Measurements from ENCODE around the gene PDS5A. TPM values are rescaled to one million over a fixed set of nuclear protein-coding genes. Genes with fewer than 3 reads are reported as not detected.
"Not testable (repeated sequence)": the region's sequence is repeated elsewhere in the genome, so short reads cannot be mapped to it uniquely, and the experiment has no call there.

PDS5A gene
- total and polyA plus RNA-seq, 9 donors: 26.9 to 42.1 (median 32.8) TPM

DNA sequence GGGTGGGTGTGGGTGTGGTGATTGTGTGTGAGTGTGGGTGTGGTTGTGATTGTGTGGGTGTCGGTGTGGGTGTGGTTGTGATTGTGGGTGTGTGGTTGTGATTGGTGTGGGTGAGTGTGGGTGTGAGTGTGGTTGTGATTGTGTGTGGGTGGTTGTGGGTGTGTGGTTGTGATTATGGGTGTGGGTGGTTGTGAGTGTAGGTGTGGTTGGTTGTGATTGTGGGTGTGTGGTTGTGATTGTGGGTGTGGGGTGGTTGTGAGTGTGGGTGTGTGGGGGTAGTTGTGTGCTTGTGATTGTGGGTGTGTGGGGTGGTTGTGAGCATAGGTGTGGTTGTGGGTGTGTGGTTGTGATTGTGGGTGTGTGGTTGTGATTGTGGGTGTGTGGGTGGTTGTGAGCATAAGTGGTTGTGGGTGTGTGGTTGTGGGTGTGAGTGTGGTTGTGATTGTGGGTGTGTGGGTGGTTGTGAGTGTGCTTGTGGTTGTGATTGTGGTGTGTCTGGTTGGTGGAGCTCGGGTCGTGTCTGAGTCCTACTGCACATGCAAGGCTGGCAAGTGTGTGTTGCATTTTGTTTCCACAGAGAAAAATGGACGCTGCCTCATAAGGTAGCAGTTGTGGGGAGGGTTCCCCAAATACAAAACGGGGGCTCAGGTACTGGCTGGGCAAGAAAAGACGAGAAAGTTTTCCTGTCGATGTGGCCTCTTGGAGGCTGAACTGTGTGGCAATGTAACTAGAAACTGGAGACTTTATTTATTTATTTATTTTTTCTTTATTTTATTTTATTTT lies 163.1 kb downstream of the PDS5A start:
- H3K4me3 ChIP-seq (ENCODE audit: low read length): no peak overlapping the region
- DNase-seq: no peak
- no peaks in the 10 kb centered on the region for H3K9me3 ChIP-seq (replicated peaks; ENCODE audit: control insufficient read depth, low read depth, low read length)
- no peaks in the 10 kb centered on the region for H3K27me3 ChIP-seq (ENCODE audit: control insufficient read depth, insufficient read depth, low read length)
- no peak overlapping the region for H3K27ac ChIP-seq (ENCODE audit: low read length)
- 73% methylated on average over 5 of the region's 7 CpGs for WGBS (ENCODE audit: insufficient coverage)
- peaks cover 4% of the 10 kb centered on the region for H3K36me3 ChIP-seq (ENCODE audit: control insufficient read depth, insufficient read depth, low read length)
- H3K4me1 ChIP-seq (ENCODE audit: control insufficient read depth, insufficient read depth, low read length): no peaks in the 10 kb centered on the region

DNA sequence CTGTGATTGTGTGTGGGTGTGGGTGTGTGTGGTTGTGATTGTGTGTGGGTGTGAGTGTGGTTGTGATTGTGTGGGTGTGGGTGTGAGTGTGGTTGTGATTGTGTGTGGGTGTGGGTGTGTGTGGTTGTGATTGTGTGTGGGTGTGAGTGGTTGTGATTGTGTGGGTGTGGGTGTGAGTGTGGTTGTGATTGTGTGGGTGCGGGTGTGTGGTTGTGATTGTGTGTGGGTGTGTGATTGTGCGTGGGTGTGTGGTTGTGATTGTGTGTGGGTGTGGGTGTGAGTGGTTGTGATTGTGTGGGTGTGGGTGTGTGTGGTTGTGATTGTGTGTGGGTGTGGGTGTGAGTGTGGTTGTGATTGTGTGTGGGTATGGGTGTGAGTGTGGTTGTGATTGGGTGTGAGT lies 163.9 kb downstream of the PDS5A start:
- H3K9me3 ChIP-seq (replicated peaks; ENCODE audit: control insufficient read depth, low read depth, low read length); DNase-seq; H3K27ac ChIP-seq (ENCODE audit: low read length); H3K27me3 ChIP-seq (ENCODE audit: control insufficient read depth, insufficient read depth, low read length); H3K36me3 ChIP-seq (ENCODE audit: control insufficient read depth, insufficient read depth, low read length); H3K4me3 ChIP-seq (ENCODE audit: low read length); H3K4me1 ChIP-seq (ENCODE audit: control insufficient read depth, insufficient read depth, low read length): not testable (repeated sequence)
- no CpG with 5 or more reads among the region's 2 CpGs for WGBS (ENCODE audit: insufficient coverage)

DNA sequence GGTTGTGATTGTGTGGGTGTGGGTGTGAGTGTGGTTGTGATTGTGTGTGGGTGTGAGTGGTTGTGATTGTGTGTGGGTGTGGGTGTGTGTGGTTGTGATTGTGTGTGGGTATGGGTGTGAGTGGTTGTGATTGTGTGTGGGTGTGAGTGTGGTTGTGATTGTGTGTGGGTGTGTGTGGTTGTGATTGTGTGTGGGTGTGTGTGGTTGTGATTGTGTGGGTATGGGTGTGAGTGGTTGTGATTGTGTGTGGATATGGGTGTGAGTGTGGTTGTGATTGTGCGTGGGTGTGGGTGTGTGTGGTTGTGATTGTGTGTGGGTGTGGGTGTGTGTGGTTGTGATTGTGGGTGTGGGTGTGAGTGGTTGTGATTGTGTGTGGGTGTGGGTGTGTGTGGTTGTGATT lies 164.7 kb downstream of the PDS5A start:
- DNase-seq: not testable (repeated sequence)
- no CpG with 5 or more reads among the region's 1 CpG for WGBS (ENCODE audit: insufficient coverage)

DNA sequence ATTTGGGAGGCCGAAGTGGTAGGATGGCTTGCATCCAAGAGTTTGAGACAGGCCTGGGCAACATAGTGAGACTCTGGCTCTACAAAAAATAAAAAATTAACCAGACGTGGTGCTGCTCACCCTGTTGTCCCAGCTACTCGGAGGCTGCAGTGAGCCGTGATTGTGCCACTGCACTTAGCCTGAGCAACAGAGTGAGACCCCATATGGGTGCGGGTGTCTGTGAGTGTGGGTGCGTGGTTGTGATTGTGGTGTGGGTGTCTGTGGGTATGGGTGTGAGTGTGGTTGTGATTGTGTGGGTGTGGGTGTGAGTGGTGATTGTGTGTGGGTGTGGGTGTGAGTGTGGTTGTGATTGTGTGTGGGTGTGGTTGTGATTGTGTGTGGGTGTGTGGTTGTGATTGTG lies 165.2 kb downstream of the PDS5A start:
- no peak for DNase-seq
- WGBS (ENCODE audit: insufficient coverage): 65% methylated on average over 6 of the region's 6 CpGs
- H3K4me3 ChIP-seq (ENCODE audit: low read length): no peak overlapping the region
- no peaks in the 10 kb centered on the region for H3K4me1 ChIP-seq (ENCODE audit: control insufficient read depth, insufficient read depth, low read length)
- H3K27ac ChIP-seq (ENCODE audit: low read length): no peak overlapping the region
- no peaks in the 10 kb centered on the region for H3K36me3 ChIP-seq (ENCODE audit: control insufficient read depth, insufficient read depth, low read length)
- no peaks in the 10 kb centered on the region for H3K9me3 ChIP-seq (replicated peaks; ENCODE audit: control insufficient read depth, low read depth, low read length)
- no peaks in the 10 kb centered on the region for H3K27me3 ChIP-seq (ENCODE audit: control insufficient read depth, insufficient read depth, low read length)

More for the DNA sequence above, 164.7 kb downstream of the PDS5A start:
- H3K4me3 ChIP-seq (ENCODE audit: low read length); H3K36me3 ChIP-seq (ENCODE audit: control insufficient read depth, insufficient read depth, low read length); H3K4me1 ChIP-seq (ENCODE audit: control insufficient read depth, insufficient read depth, low read length); H3K27ac ChIP-seq (ENCODE audit: low read length); H3K27me3 ChIP-seq (ENCODE audit: control insufficient read depth, insufficient read depth, low read length); H3K9me3 ChIP-seq (replicated peaks; ENCODE audit: control insufficient read depth, low read depth, low read length): not testable (repeated sequence)

DNA sequence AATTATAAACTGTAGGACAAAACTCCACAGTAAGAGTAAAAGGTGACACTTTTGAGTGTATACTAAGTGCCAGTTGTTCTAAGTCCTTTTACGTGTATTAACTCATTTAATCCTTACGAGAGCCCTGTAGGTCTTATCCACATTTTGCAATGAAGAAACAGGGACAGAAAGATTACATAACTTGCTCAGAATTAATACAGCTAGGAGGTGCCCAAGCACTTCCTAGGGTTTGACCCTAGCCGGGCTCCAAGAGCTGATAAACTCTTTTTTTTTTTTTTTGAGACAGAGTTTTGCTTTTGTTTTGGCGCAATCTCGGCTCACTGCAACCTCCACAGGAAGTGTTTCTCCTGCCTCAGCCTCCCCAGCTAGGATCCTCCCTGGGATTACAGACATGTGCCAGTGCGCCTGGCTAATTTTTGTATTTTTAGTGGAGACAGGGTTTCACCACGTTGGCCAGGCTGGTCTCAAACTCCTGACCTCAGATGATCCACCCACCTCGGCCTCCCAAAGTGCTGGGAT lies 169.4 kb downstream of the PDS5A start:
- H3K36me3 ChIP-seq (ENCODE audit: control insufficient read depth, insufficient read depth, low read length): no peaks in the 10 kb centered on the region
- no peaks in the 10 kb centered on the region for H3K9me3 ChIP-seq (replicated peaks; ENCODE audit: control insufficient read depth, low read depth, low read length)
- no peaks in the 10 kb centered on the region for H3K4me1 ChIP-seq (ENCODE audit: control insufficient read depth, insufficient read depth, low read length)
- no peak for DNase-seq
- H3K27me3 ChIP-seq (ENCODE audit: control insufficient read depth, insufficient read depth, low read length): no peaks in the 10 kb centered on the region
- 83% methylated on average over 1 of the region's 8 CpGs for WGBS (ENCODE audit: insufficient coverage)
- no peak overlapping the region for H3K4me3 ChIP-seq (ENCODE audit: low read length)
- no peak overlapping the region for H3K27ac ChIP-seq (ENCODE audit: low read length)

DNA sequence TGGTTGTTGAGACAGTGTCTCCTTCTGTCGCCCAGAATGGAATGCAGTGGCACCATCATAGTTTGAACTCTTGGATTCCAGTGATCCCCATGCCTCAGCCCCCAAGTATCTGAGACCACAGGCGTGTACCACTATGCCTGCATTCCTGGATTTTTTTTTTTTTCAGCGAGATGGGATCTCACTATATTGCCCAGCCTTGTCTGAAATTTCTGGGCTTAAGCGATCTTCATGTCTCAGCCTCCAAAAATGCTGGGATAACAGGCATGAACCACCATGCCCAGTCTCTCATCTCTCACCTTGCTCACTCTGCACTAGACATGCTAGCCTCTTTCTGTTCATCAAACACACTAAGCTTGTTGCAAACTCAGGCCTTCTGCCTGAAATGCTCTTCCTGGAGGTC lies 175.7 kb downstream of the PDS5A start:
- Histone ChIP-seq H3K4me1 (ENCODE audit: control insufficient read depth, insufficient read depth, low read length) (no peaks in the 10 kb centered on the region), H3K4me3 (ENCODE audit: low read length) (no peak overlapping the region), H3K36me3 (ENCODE audit: control insufficient read depth, insufficient read depth, low read length) (no peaks in the 10 kb centered on the region), H3K27me3 (ENCODE audit: control insufficient read depth, insufficient read depth, low read length) (no peaks in the 10 kb centered on the region), H3K9me3 (replicated peaks; ENCODE audit: control insufficient read depth, low read depth, low read length) (no peaks in the 10 kb centered on the region), H3K27ac (ENCODE audit: low read length) (no peak overlapping the region)
- DNase-seq: no peak
- WGBS (ENCODE audit: insufficient coverage): 89% methylated on average over 4 of the region's 4 CpGs

DNA sequence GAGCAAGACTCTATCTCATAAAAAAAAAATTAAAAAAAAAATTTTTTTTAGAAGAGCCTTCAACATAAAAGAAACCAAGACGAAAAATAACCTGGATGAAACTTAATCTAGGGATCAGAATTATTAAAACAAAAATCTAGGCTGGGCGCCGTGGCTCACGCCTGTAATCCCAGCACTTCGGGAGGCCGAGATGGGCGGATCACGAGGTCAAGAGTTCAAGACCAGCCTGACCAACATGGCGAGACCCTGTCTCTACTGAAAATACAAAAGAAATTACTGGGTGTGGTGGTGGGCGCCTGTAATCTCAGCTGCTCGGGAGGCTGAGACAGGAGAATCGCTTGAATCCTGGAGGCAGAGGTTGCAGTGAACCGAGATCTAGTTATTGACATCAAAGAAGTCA lies 184.7 kb downstream of the PDS5A start:
- H3K27ac ChIP-seq (ENCODE audit: low read length); DNase-seq; H3K4me3 ChIP-seq (ENCODE audit: low read length); H3K9me3 ChIP-seq (replicated peaks; ENCODE audit: control insufficient read depth, low read depth, low read length); H3K4me1 ChIP-seq (ENCODE audit: control insufficient read depth, insufficient read depth, low read length); H3K36me3 ChIP-seq (ENCODE audit: control insufficient read depth, insufficient read depth, low read length); H3K27me3 ChIP-seq (ENCODE audit: control insufficient read depth, insufficient read depth, low read length): not testable (repeated sequence)
- 93% methylated on average over 12 of the region's 13 CpGs for WGBS (ENCODE audit: insufficient coverage)

DNA sequence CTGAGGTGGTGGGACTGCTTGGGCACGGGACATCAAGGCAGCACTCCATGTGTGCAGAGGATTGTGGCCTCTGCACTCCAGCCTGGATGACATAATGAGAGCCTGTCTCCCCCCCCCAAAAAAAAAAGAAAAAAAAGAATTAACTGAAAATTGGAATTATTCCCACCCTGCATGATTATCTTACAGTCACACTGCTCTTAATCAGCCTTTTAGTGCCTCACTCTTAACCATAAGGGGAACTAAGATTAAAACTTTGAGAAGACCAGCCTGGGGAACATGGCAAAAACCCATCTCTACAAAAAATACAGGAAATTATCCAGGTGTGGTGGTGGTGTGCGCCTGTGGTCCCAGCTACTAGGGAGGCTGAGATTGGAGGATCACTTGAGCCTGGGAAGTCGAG lies 185.2 kb downstream of the PDS5A start:
- no peaks in the 10 kb centered on the region for H3K36me3 ChIP-seq (ENCODE audit: control insufficient read depth, insufficient read depth, low read length)
- no peak overlapping the region for H3K27ac ChIP-seq (ENCODE audit: low read length)
- H3K9me3 ChIP-seq (replicated peaks; ENCODE audit: control insufficient read depth, low read depth, low read length): no peaks in the 10 kb centered on the region
- H3K27me3 ChIP-seq (ENCODE audit: control insufficient read depth, insufficient read depth, low read length): no peaks in the 10 kb centered on the region
- H3K4me1 ChIP-seq (ENCODE audit: control insufficient read depth, insufficient read depth, low read length): no peaks in the 10 kb centered on the region
- DNase-seq: no peak
- WGBS (ENCODE audit: insufficient coverage): 80% methylated on average over 1 of the region's 3 CpGs
- no peak overlapping the region for H3K4me3 ChIP-seq (ENCODE audit: low read length)

DNA sequence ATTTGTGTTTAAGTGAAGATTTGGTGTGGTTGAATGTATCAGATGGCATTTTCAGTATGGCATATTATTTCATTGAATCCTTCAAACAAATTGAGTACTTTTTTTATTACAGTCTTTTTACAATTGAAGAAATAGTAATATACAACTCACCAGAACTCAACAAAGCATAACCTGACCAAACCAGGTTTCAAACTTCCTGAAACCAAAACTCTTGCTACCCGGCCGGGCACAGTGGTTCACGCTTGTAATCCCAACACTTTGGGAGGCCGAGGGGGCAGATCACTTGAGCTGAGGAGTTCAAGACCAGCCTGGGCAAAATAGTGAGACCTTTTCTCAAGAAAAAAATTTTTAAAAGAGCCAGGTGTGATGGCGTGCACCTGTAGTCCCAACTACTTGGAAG lies 185.6 kb downstream of the PDS5A start:
- 86% methylated on average over 5 of the region's 5 CpGs for whole genome bisulfite sequencing (ENCODE audit: insufficient coverage)
- Histone ChIP-seq H3K4me1 (ENCODE audit: control insufficient read depth, insufficient read depth, low read length) (no peaks in the 10 kb centered on the region), H3K4me3 (ENCODE audit: low read length) (no peak overlapping the region), H3K27me3 (ENCODE audit: control insufficient read depth, insufficient read depth, low read length) (no peaks in the 10 kb centered on the region), H3K9me3 (replicated peaks; ENCODE audit: control insufficient read depth, low read depth, low read length) (no peaks in the 10 kb centered on the region), H3K36me3 (ENCODE audit: control insufficient read depth, insufficient read depth, low read length) (no peaks in the 10 kb centered on the region), H3K27ac (ENCODE audit: low read length) (no peak overlapping the region)
- DNase-seq: no peak

DNA sequence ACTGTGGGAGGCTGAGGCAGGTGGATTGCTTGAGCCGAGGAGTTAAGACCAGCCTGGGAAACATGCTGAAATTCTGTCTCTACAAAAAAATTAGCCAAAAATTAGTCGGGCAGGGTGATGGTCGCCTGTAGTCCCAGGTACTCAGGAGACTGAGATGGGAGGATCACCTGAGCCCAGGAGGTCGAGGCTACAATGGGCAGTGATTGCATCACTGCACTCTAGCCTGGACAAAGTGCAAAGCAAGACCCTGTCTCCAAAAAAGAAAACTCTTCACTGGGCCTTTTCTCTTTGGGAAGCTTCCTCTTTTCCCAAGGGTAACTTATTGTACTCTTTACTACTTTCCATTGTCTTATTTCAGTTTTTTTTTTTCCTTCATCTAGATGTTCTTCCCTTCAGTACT lies 190.9 kb downstream of the PDS5A start:
- WGBS (ENCODE audit: insufficient coverage): 91% methylated on average over 3 of the region's 4 CpGs

DNA sequence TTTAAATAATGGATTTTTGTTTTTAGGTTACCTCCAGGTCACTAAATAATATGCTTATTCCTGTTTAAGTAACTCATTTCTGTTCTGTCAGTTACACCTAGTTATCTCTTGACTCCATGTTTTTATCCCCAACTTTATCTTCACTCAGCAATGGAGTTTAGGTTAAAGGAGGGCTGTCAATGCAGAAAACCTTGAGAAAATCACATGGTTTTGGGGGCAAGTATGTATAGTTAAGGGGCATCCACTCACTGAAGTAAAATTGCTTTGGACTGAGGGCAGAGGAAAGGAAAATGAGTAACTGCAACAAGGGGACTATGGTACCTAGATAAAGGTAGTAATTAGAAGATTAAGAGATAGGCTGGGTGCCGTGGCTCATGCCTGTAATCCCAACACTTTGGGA lies 192.6 kb downstream of the PDS5A start:
- Histone ChIP-seq H3K4me1 (ENCODE audit: control insufficient read depth, insufficient read depth, low read length) (no peaks in the 10 kb centered on the region), H3K9me3 (replicated peaks; ENCODE audit: control insufficient read depth, low read depth, low read length) (no peaks in the 10 kb centered on the region), H3K27me3 (ENCODE audit: control insufficient read depth, insufficient read depth, low read length) (no peaks in the 10 kb centered on the region), H3K36me3 (ENCODE audit: control insufficient read depth, insufficient read depth, low read length) (no peaks in the 10 kb centered on the region), H3K27ac (ENCODE audit: low read length) (no peak overlapping the region), H3K4me3 (ENCODE audit: low read length) (no peak overlapping the region)
- WGBS (ENCODE audit: insufficient coverage): no CpG with 5 or more reads among the region's 1 CpG
- no peak for DNase-seq

More for the DNA sequence above, 190.9 kb downstream of the PDS5A start:
- no peaks in the 10 kb centered on the region for H3K27me3 ChIP-seq (ENCODE audit: control insufficient read depth, insufficient read depth, low read length)
- no peak overlapping the region for H3K4me3 ChIP-seq (ENCODE audit: low read length)
- H3K9me3 ChIP-seq (replicated peaks; ENCODE audit: control insufficient read depth, low read depth, low read length): no peaks in the 10 kb centered on the region
- DNase-seq: no peak
- no peak overlapping the region for H3K27ac ChIP-seq (ENCODE audit: low read length)
- H3K36me3 ChIP-seq (ENCODE audit: control insufficient read depth, insufficient read depth, low read length): no peaks in the 10 kb centered on the region
- no peaks in the 10 kb centered on the region for H3K4me1 ChIP-seq (ENCODE audit: control insufficient read depth, insufficient read depth, low read length)
